ENCODE measurements around the gene FRS2.
"Not testable (repeated sequence)": the region's sequence is repeated elsewhere in the genome, so short reads cannot be mapped to it uniquely, and the experiment has no call there.

FRS2 gene

GRCh38 chr12:69602954-69603353 lies 132.8 kb downstream of the FRS2 start:
- no peak for DNase-seq (ENCODE audit: insufficient read length, low spot score)
- no peak for FAIRE-seq
- TF ChIP-seq SPI1 (IDR thresholded peaks at IDR 0.05; ENCODE audit: low read depth, low read length) (no peak), POU2F2 (IDR thresholded peaks at IDR 0.05; ENCODE audit: low read depth, low read length) (no peak), TAF1 (IDR thresholded peaks at IDR 0.05; ENCODE audit: low read depth, low read length) (no peak), POLR2AphosphoS5 (IDR thresholded peaks at IDR 0.05; ENCODE audit: low read depth, low read length) (no peak; the same call in 1 of the 2 replicates), PAX5 (IDR thresholded peaks at IDR 0.05; ENCODE audit: insufficient read depth, low read length, severe bottlenecking) (no peak), POLR2A (IDR thresholded peaks at IDR 0.05; ENCODE audit: low read depth, low read length) (no peak)

GRCh38 chr12:69603556-69603955 lies 133.4 kb downstream of the FRS2 start:
- not testable (repeated sequence) for DNase-seq (ENCODE audit: insufficient read length, low spot score); FAIRE-seq

GRCh38 chr12:69604275-69604674 lies 134.1 kb downstream of the FRS2 start:
- not testable (repeated sequence) for DNase-seq (ENCODE audit: insufficient read length, low spot score); FAIRE-seq

GRCh38 chr12:69608114-69608513 lies 137.9 kb downstream of the FRS2 start:
- TF ChIP-seq TAF1 (IDR thresholded peaks at IDR 0.05; ENCODE audit: low read depth, low read length) (no peak), POU2F2 (IDR thresholded peaks at IDR 0.05; ENCODE audit: low read depth, low read length) (no peak), PAX5 (IDR thresholded peaks at IDR 0.05; ENCODE audit: insufficient read depth, low read length, severe bottlenecking) (no peak), POLR2A (IDR thresholded peaks at IDR 0.05; ENCODE audit: low read depth, low read length) (no peak), POLR2AphosphoS5 (IDR thresholded peaks at IDR 0.05; ENCODE audit: low read depth, low read length) (no peak), SPI1 (IDR thresholded peaks at IDR 0.05; ENCODE audit: low read depth, low read length) (no peak)
- FAIRE-seq (no peak), DNase-seq (ENCODE audit: insufficient read length, low spot score) (no peak)

GRCh38 chr12:69610126-69610525 lies 139.9 kb downstream of the FRS2 start:
- DNase-seq (ENCODE audit: insufficient read length, low spot score) (no peak), FAIRE-seq (no peak)
- TF ChIP-seq SPI1 (IDR thresholded peaks at IDR 0.05; ENCODE audit: low read depth, low read length) (no peak), TAF1 (IDR thresholded peaks at IDR 0.05; ENCODE audit: low read depth, low read length) (no peak), POU2F2 (IDR thresholded peaks at IDR 0.05; ENCODE audit: low read depth, low read length) (no peak), PAX5 (IDR thresholded peaks at IDR 0.05; ENCODE audit: insufficient read depth, low read length, severe bottlenecking) (no peak), POLR2AphosphoS5 (IDR thresholded peaks at IDR 0.05; ENCODE audit: low read depth, low read length) (no peak)

GRCh38 chr12:69610729-69611128 lies 140.5 kb downstream of the FRS2 start, which contains the start of gene LRRC10:
TSS of gene LRRC10 (minus strand) at chr12:69610907. CDS start at chr12:69610838, 69 bp downstream.
- FAIRE-seq (no peak), DNase-seq (ENCODE audit: insufficient read length, low spot score) (no peak)
- no peak for TF ChIP-seq POU2F2 (IDR thresholded peaks at IDR 0.05; ENCODE audit: low read depth, low read length)
- no peak for TF ChIP-seq SPI1 (IDR thresholded peaks at IDR 0.05; ENCODE audit: low read depth, low read length)
- no peak for TF ChIP-seq POLR2A (IDR thresholded peaks at IDR 0.05; ENCODE audit: low read depth, low read length)
- no peak for TF ChIP-seq PAX5 (IDR thresholded peaks at IDR 0.05; ENCODE audit: insufficient read depth, low read length, severe bottlenecking)
- no peak for TF ChIP-seq TAF1 (IDR thresholded peaks at IDR 0.05; ENCODE audit: low read depth, low read length)
- TF ChIP-seq POLR2AphosphoS5 (IDR thresholded peaks at IDR 0.05; ENCODE audit: low read depth, low read length): no peak

GRCh38 chr12:69613351-69613750 lies 143.2 kb downstream of the FRS2 start:
- DNase-seq (ENCODE audit: insufficient read length, low spot score) (no peak), FAIRE-seq (no peak)
- TF ChIP-seq SPI1 (IDR thresholded peaks at IDR 0.05; ENCODE audit: low read depth, low read length): no peak
- TF ChIP-seq POLR2AphosphoS5 (IDR thresholded peaks at IDR 0.05; ENCODE audit: low read depth, low read length): no peak
- no peak for TF ChIP-seq TAF1 (IDR thresholded peaks at IDR 0.05; ENCODE audit: low read depth, low read length)
- no peak for TF ChIP-seq POLR2A (IDR thresholded peaks at IDR 0.05; ENCODE audit: low read depth, low read length)

GRCh38 chr12:69616025-69616424 lies 145.8 kb downstream of the FRS2 start:
- FAIRE-seq (no peak), DNase-seq (ENCODE audit: insufficient read length, low spot score) (no peak)
- TF ChIP-seq SPI1 (IDR thresholded peaks at IDR 0.05; ENCODE audit: low read depth, low read length) (peak; percentile 74), POU2F2 (IDR thresholded peaks at IDR 0.05; ENCODE audit: low read depth, low read length) (no peak)

GRCh38 chr12:69619050-69619449 lies 148.9 kb downstream of the FRS2 start:
- DNase-seq (ENCODE audit: insufficient read length, low spot score) (no peak), FAIRE-seq (no peak)
- TF ChIP-seq POLR2AphosphoS5 (IDR thresholded peaks at IDR 0.05; ENCODE audit: low read depth, low read length): no peak
- no peak for TF ChIP-seq POLR2A (IDR thresholded peaks at IDR 0.05; ENCODE audit: low read depth, low read length)
- TF ChIP-seq POU2F2 (IDR thresholded peaks at IDR 0.05; ENCODE audit: low read depth, low read length): no peak
- no peak for TF ChIP-seq PAX5 (IDR thresholded peaks at IDR 0.05; ENCODE audit: insufficient read depth, low read length, severe bottlenecking)
- TF ChIP-seq TAF1 (IDR thresholded peaks at IDR 0.05; ENCODE audit: low read depth, low read length): no peak
- no peak for TF ChIP-seq SPI1 (IDR thresholded peaks at IDR 0.05; ENCODE audit: low read depth, low read length)

- FAIRE-seq (no peak), DNase-seq (ENCODE audit: insufficient read length, low spot score) (no peak)
These were observed 149.9 kb downstream of the FRS2 start for GRCh38 chr12:69620077-69620476.

GRCh38 chr12:69620921-69621320 lies 150.7 kb downstream of the FRS2 start:
- no peak for DNase-seq (ENCODE audit: insufficient read length, low spot score)
- FAIRE-seq: no peak
- no peak for TF ChIP-seq TAF1 (IDR thresholded peaks at IDR 0.05; ENCODE audit: low read depth, low read length)
- no peak for TF ChIP-seq SPI1 (IDR thresholded peaks at IDR 0.05; ENCODE audit: low read depth, low read length)
- no peak for TF ChIP-seq POLR2AphosphoS5 (IDR thresholded peaks at IDR 0.05; ENCODE audit: low read depth, low read length)
- TF ChIP-seq PAX5 (IDR thresholded peaks at IDR 0.05; ENCODE audit: insufficient read depth, low read length, severe bottlenecking): no peak
- no peak for TF ChIP-seq POLR2A (IDR thresholded peaks at IDR 0.05; ENCODE audit: low read depth, low read length)
- no peak for TF ChIP-seq POU2F2 (IDR thresholded peaks at IDR 0.05; ENCODE audit: low read depth, low read length)

More at GRCh38 chr12:69620077-69620476, 149.9 kb downstream of the FRS2 start:
- no peak for TF ChIP-seq POLR2AphosphoS5 (IDR thresholded peaks at IDR 0.05; ENCODE audit: low read depth, low read length)
- no peak for TF ChIP-seq SPI1 (IDR thresholded peaks at IDR 0.05; ENCODE audit: low read depth, low read length)
- TF ChIP-seq POLR2A (IDR thresholded peaks at IDR 0.05; ENCODE audit: low read depth, low read length): no peak
- no peak for TF ChIP-seq PAX5 (IDR thresholded peaks at IDR 0.05; ENCODE audit: insufficient read depth, low read length, severe bottlenecking)
- no peak for TF ChIP-seq POU2F2 (IDR thresholded peaks at IDR 0.05; ENCODE audit: low read depth, low read length)
- no peak for TF ChIP-seq TAF1 (IDR thresholded peaks at IDR 0.05; ENCODE audit: low read depth, low read length)

All from GM12891 (cell line).